Thyroid gland (tissue), 4 donors: Measurements from ENCODE around the gene FAM120B. TPM values are rescaled to one million over a fixed set of nuclear protein-coding genes. Genes with fewer than 3 reads are reported as not detected.
A peak's percentile ranks its signal among the peaks of the same experiment; 100 is the strongest.

ENCODE experiments used
- DNase-seq, 2 donors: peaks; one replicate each; pipeline ENCODE4 v3.0.0-alpha.2; 2019
- H3K27ac ChIP-seq, 3 donors: fragments of 200-600 bp; sonication (generic); 1 replicate in 2 of 3; 2 replicates in 1 of 3; pipeline ENCODE4 v1.5.1; 2016 to 2019; ENCODE audit warnings: mild to moderate bottlenecking in 1 of 3, moderate library complexity in 1 of 3
- H3K27me3 ChIP-seq: fragments of 200-600 bp; sonication (generic); one replicate; pipeline ENCODE4 v1.5.1; 2019
- H3K36me3 ChIP-seq, 2 donors: fragments of 200-600 bp; sonication (generic); one replicate each; pipeline ENCODE4 v1.5.1; 2016 to 2019
- H3K4me1 ChIP-seq, 2 donors: fragments of 200-600 bp; sonication (generic); one replicate each; pipeline ENCODE4 v1.5.1; 2017 to 2019
- H3K4me3 ChIP-seq, 3 donors: fragments of 200-600 bp; sonication (generic); replicated peaks in 1 of 3; 1 replicate in 2 of 3; 2 replicates in 1 of 3; pipeline ENCODE4 v1.5.1; 2016; ENCODE audit warnings: mild to moderate bottlenecking in 1 of 3
- H3K9me3 ChIP-seq: fragments of 200-600 bp; sonication (generic); one replicate; pipeline ENCODE4 v1.5.1; 2017
- CTCF ChIP-seq, 6 experiments: fragments of 200-600 bp in 3 of 6; fragments of 450-650 bp in 3 of 6; sonication (generic) in 3 of 6; IDR thresholded peaks; one replicate each; pipeline ENCODE4 v1.5.1; 2016 to 2019; ENCODE audit warnings: antibody characterized with exemption in 6 of 6, mild to moderate bottlenecking in 2 of 6, inconsistent platforms in 1 of 6, moderate library complexity in 1 of 6
- POLR2A ChIP-seq, 2 donors: fragments of 450-650 bp; IDR thresholded peaks; one replicate each; pipeline ENCODE4 v1.6.1; 2017; ENCODE audit warnings: antibody characterized with exemption in 2 of 2, mild to moderate bottlenecking in 2 of 2, moderate library complexity in 1 of 2
- WGBS, 2 donors: methylation state at CpG; one replicate each; pipeline ENCODE4 v1.1.5; 2017; 5-methylcytosine and 5-hydroxymethylcytosine counted together
- intact Hi-C: fragments of 100-400 bp; cut with DNase I; formaldehyde crosslinking; loops from one replicate; pipeline ENCODE4 v1.15.1; 2023
- total RNA-seq, 4 donors: library from RNA; depleted of rRNA; stranded (reverse); fragments of >200 nt; gene quantifications; one replicate each; pipeline ENCODE4 v1.2.3, GENCODE V29; 2016

The FAM120B gene
- total RNA-seq, 4 donors from 2014 or later = 26.9 to 38.4 (median 27.7) TPM

GRCh38 chr6:170444811-170445211 is 138.3 kb downstream of the FAM120B start:
- WGBS, 2 donors = 80 to 91% methylated on average over 10 to 11 of the region's 15 CpGs
- no peak overlapping the region for H3K27ac ChIP-seq
- no peaks in the 10 kb centered on the region for H3K36me3 ChIP-seq
- no peaks in the 10 kb centered on the region for H3K9me3 ChIP-seq
- H3K27me3 ChIP-seq = no peaks in the 10 kb centered on the region
- no peak overlapping the region for H3K4me3 ChIP-seq
- intact Hi-C loops = no loop called here
- H3K4me1 ChIP-seq = peaks cover 0 to 19% of the 10 kb centered on the region in 2 donors
- TF ChIP-seq CTCF (IDR thresholded peaks at IDR 0.05) (no peak), POLR2A (IDR thresholded peaks at IDR 0.05) (no peak)
- DNase-seq = no peak

- intact Hi-C loops = no loop called here
- no peak overlapping the region for H3K4me3 ChIP-seq
- TF ChIP-seq CTCF (IDR thresholded peaks at IDR 0.05) (no peak), POLR2A (IDR thresholded peaks at IDR 0.05) (no peak)
- no peaks in the 10 kb centered on the region for H3K9me3 ChIP-seq
- H3K27ac ChIP-seq = no peak overlapping the region
- H3K36me3 ChIP-seq = no peaks in the 10 kb centered on the region
- 91 to 95% methylated on average over 17 of the region's 17 CpGs for WGBS, 2 donors
- peaks cover 0 to 19% of the 10 kb centered on the region in 2 donors for H3K4me1 ChIP-seq
- DNase-seq = no peak
- H3K27me3 ChIP-seq = no peaks in the 10 kb centered on the region
Measured at GRCh38 chr6:170445487-170445886, 138.9 kb downstream of the FAM120B start.

- peaks cover 0 to 19% of the 10 kb centered on the region in 2 donors for H3K4me1 ChIP-seq
- TF ChIP-seq POLR2A (IDR thresholded peaks at IDR 0.05) (no peak), CTCF (IDR thresholded peaks at IDR 0.05) (no peak)
- H3K9me3 ChIP-seq = no peaks in the 10 kb centered on the region
- no peak overlapping the region for H3K4me3 ChIP-seq
- 77 to 78% methylated on average over 8 to 9 of the region's 9 CpGs for WGBS, 2 donors
- no peaks in the 10 kb centered on the region for H3K27me3 ChIP-seq
- H3K36me3 ChIP-seq = no peaks in the 10 kb centered on the region
- DNase-seq = peak in 1 of 2 donors; percentile 46
- H3K27ac ChIP-seq = no peak overlapping the region
- intact Hi-C loops = no loop called here
Measured at GRCh38 chr6:170445971-170446370, 139.4 kb downstream of the FAM120B start.

GRCh38 chr6:170446841-170447560 is 140.4 kb downstream of the FAM120B start:
- Histone ChIP-seq H3K36me3 (no peaks in the 10 kb centered on the region), H3K9me3 (no peaks in the 10 kb centered on the region), H3K4me1 (peaks cover 0 to 19% of the 10 kb centered on the region in 2 donors), H3K27me3 (no peaks in the 10 kb centered on the region), H3K27ac (peak overlapping the region in 1 of 3 donors; percentile 10), H3K4me3 (no peak overlapping the region)
- DNase-seq = peak; percentile 79 to 88
- 69 to 70% methylated on average over 8 to 9 of the region's 15 CpGs for WGBS, 2 donors
- intact Hi-C loops = no loop called here
- no peak for TF ChIP-seq CTCF (IDR thresholded peaks at IDR 0.05)
- no peak for TF ChIP-seq POLR2A (IDR thresholded peaks at IDR 0.05)

GRCh38 chr6:170447561-170447930 is 141.0 kb downstream of the FAM120B start:
- no peaks in the 10 kb centered on the region for H3K36me3 ChIP-seq

More at GRCh38 chr6:170447561-170447930, 141.0 kb downstream of the FAM120B start:
- TF ChIP-seq CTCF (IDR thresholded peaks at IDR 0.05) = no peak
- TF ChIP-seq POLR2A (IDR thresholded peaks at IDR 0.05) = no peak
- H3K27ac ChIP-seq = no peak overlapping the region
- WGBS, 2 donors = 88 to 98% methylated on average over 14 of the region's 14 CpGs
- peaks cover 0 to 19% of the 10 kb centered on the region in 2 donors for H3K4me1 ChIP-seq
- no peaks in the 10 kb centered on the region for H3K9me3 ChIP-seq
- intact Hi-C loops = no loop called here
- H3K27me3 ChIP-seq = no peaks in the 10 kb centered on the region
- H3K4me3 ChIP-seq = no peak overlapping the region
- DNase-seq = no peak
